Glomerular endothelial cell (primary cell): ENCODE results near the gene IFNA8. TPM values are rescaled to one million over a fixed set of nuclear protein-coding genes. Genes with fewer than 3 reads are reported as not detected.
"Not testable (repeated sequence)": the region's sequence is repeated elsewhere in the genome, so short reads cannot be mapped to it uniquely, and the experiment has no call there.

Experiments used
- DNase-seq: peaks from one replicate; pipeline ENCODE4 v3.0.0-alpha.2; 2011; ENCODE audit warnings: low read depth, low spot score; ENCODE audit errors: extremely low read depth
- total RNA-seq: library from RNA; depleted of rRNA; stranded (reverse); fragments of >200 nt; gene quantifications from 2 replicates; pipeline ENCODE4 v1.2.3, GENCODE V29; 2015

IFNA8 gene
- total RNA-seq, result not detected in 2 replicates

DNA sequence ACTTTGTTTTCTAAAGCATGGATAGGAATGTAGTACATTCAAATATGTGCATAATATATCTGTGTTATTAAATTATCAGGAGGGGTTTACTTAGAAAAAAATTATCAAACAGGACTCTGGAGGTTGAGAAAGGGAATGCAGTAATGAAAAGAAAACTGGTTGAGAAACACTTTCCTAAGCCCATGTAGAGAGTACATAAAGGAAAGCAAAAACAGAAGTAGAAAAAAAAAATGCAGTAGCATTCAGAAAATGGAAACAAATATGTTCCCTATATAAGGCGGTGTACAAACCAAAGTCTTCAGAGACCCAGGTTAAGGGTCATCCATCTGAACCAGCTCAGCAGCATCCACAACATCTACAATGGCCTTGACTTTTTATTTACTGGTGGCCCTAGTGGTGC lies at the start of gene IFNA8:
Gene IFNA8, plus strand, starts transcription at position 301 of the 400 bp plus-strand sequence. Its CDS starts 60 bp downstream, at position 361.
- no peak for DNase-seq

- DNase-seq, result no peak
Observed at GRCh38 chr9:21362287-21362686, 46.6 kb upstream of the IFNA8 start.

DNA sequence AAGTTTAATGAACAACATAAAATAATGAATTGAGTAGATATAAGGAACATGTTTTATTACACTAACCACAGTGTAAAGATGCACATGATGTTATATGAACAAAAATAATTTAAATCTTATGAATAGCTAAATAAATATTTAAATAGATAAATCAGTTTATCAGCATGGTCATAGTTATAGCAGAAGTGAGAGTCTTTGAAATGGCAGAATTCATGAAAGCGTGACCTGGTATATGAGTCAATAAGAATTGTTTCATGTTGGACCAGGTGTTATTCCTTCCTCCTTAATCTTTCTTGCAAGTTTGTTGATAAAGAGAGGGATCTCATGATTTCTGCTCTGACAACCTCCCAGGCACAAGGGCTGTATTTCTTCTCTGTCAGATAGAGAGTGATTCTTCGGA lies 41.7 kb upstream of the IFNA8 start:
- not testable (repeated sequence) for DNase-seq

DNA sequence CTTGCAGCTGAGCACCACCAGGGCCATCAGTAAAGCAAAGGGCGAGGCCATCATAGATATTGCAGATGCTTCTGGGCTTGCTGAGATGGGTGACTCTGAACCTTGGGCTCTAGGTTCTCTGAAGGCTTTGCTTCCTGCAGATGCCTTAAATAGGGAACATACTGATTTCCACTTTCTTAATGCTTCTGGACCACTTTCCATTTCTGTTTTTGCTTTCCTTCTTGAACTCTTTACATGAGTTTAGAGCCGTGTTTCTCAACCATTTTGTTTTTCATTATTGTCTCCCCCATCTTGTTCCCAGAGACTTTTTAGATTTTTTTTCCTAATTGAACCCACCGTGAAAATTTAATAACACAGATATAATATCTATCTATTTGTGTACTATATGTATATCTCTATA lies 41.0 kb upstream of the IFNA8 start, which contains the start of gene IFNA13:
Gene IFNA13, minus strand, starts transcription at position 101 of the 400 bp plus-strand sequence. Its CDS starts 47 bp downstream, at position 54.
- no peak for DNase-seq

GRCh38 chr9:21371467-21371866 lies 37.5 kb upstream of the IFNA8 start:
- not testable (repeated sequence) for DNase-seq

GRCh38 chr9:21381448-21382339 lies 27.2 kb upstream of the IFNA8 start:
- DNase-seq, result no peak

GRCh38 chr9:21383627-21384026 lies 25.3 kb upstream of the IFNA8 start:
- DNase-seq, result no peak

GRCh38 chr9:21385131-21385670 lies 23.7 kb upstream of the IFNA8 start, which contains the start of gene IFNA2:
Gene IFNA2, minus strand, starts transcription at chr9:21385398. Its CDS starts 69 bp downstream, at chr9:21385329.
- DNase-seq, result no peak

DNA sequence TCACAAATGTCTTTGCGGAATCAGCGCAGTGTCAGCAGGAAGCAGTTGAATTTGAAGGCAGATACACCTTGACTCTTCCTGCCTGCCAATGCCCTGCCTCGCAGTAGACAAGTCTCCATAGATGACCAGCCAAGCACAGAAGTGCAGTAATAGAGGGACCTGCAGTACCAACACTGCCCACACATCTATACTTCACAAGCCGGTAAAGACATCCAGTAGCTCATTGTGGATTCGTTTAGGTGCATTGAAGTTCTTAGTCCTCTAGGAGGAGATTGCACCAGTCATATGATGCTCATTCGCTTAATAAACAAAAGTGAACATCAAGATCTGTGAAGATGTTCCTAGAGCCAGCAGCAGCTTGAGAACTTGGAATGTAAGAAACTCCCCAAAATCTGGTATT lies 16.6 kb upstream of the IFNA8 start:
- no peak for DNase-seq

GRCh38 chr9:21395778-21396717 lies 12.9 kb upstream of the IFNA8 start:
- DNase-seq, result no peak

DNA sequence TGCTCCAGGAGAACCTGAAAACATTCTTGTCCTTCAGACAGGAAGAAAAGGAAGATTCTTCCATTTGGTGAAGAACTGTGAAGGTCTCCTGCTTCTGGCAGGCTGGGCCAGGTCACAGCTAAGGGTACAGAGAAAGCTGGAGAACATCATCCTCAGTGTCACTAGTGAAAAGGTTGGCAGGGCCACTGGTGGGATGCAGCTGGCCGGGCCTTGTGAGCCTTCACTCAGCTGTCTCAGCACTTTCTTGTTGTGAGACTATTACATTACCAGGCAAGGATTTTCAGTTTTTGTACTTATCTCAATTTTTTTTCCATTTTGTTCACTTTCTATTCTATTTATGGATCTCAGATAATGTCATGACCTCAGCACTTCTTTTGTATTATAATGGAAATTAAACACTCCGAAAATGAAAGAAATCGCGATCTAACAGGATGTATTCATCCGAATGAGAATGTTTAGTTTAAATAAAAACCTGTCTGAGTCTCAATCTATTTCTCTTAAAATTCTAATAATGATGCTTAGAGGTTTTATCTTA lies 9.9 kb upstream of the IFNA8 start:
- DNase-seq, result no peak

DNA sequence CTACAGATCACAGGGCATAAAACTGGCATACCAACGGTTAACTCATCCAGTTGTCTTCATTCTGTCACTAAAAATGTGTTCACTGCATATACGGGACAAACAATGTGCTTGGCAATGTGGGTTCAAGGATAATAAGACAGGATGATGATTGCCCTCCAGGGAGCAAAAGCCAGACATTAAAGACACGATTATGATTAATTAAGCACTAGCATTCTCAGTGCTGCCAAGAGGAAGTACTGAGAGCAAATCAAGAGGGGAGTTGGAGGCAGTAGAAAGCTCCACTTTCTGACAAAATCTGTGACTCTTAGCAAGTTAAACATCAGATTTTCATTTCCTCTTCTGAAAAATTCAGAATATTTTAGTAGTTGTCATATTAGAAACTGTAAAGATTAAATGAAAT lies 9.0 kb upstream of the IFNA8 start:
- no peak for DNase-seq

GRCh38 chr9:21402386-21403251 lies 6.3 kb upstream of the IFNA8 start:
- no peak for DNase-seq

DNA sequence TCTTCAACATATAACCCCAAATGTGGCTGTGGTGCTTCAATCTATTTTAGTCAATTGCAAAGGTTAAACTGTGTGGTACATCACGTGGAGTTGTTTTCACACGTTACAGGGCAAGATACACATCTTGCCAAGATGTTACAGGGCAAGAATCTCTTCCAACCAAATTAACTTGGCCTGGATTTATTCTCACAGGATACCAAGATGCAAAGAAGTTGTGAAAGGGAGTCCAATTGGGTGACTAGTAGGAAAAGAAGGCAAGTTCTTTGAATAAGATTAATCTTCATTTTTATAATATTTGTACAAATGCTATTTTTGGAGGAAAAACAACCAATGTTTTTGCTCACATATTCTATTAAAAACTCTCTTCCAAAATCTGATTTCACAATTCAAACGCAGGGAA lies 4.8 kb upstream of the IFNA8 start:
- DNase-seq, result no peak

DNA sequence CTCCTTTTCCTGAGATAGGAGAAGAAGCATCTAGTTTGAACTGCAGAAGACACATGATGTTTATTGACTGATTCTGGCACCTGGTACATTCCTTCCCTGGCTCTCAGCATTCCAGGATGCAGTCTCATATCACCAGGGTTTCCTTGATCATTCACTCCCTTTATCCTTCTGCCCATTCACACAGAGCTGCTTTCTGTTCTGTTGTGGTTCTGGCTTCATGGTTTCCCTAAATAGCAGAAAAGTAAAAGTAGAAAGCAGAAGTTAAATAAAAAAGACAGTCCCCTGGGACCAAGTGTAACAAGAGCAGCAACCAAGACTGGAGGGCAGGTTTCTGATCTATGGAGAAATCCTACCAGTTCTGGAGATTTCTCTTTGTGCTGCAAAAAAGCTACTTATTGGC lies 3.2 kb downstream of the IFNA8 start:
- DNase-seq, result no peak

DNA sequence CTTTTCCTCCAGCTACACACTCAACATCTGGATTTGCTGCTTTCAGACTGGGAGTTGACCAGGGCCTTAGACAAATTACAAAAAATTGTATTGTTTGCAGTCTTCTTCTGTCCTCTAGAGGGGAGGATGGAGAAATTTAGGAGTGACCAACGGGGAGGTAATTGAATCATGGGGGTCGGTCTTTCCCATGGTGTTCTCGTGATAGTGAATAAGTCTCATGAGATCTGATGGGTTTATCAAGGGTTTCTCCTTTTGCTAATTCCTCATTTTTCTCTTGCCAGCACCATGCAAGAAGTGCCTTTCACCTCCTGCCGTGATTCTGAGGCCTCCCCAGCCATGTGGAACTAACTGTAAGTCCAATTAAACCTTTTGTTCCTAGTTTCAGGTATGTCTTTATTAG lies 4.2 kb downstream of the IFNA8 start:
- DNase-seq, result no peak

DNA sequence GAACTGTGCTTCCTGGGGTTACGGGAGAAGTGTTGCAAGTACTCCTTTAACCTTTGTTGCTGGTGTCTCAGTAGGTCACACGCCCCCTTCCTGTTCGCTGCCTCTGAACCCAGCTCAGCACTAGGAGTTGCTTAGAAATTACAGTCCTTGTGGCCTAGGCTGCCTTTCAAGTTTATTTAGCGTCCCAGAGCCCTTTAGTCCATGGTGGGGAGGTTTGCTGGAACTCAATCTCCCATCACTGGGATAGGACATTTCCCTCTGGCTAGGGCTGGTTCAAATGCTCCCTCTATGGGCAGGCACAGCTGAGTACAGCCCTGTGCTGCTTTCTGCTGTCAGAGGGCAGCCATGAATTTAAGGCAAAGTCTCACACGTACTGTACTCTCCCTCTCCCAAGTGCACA lies 4.7 kb downstream of the IFNA8 start:
- DNase-seq, result no peak

DNA sequence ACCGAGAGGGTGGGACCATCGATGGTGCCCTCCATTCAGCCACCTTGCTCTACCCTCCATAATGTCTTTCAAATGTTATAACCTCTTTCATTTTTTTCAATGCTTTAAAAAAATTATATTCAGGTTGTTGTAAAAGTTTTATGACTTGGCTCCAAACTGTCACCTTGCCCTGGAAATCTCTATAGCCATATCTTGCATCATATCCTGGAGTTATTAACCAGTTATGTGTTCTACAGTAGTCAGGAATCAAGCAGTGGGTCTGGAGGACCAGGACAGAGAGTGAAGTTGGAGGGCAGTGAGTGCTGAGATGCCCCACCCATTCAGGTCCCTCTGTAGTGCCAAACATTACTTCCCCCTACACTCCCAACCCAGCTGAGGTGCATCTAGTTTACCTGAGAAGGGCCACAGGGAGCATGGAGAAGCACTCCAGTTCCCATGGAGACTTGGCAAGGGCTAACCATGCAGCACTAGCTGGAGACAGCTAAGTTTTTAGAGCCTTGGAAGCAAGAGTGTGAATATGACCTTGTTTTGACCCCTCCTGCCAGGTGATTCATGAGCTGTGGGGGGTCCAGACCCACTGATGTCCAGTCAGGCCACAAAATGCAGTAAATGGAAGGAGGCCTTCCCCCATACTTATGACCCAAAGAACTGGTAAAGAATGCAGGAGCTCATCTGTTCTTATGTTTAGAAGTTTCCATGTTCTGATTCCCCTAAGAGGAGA lies 5.5 kb downstream of the IFNA8 start:
- DNase-seq, result no peak
